ENCODE results near the gene TSPYL1. TPM values are rescaled to one million over a fixed set of nuclear protein-coding genes. Genes with fewer than 3 reads are reported as not detected.

The TSPYL1 gene
- total and polyA plus RNA-seq, 4 donors: 25.1 to 39.8 (median 30.2) TPM

GRCh38 chr6:116280933-116281316 is 1.2 kb upstream of the TSPYL1 start:
- Histone ChIP-seq H3K4me3 (ENCODE audit: low read depth in 1 of 3, low read length in 3 of 3) (peak overlapping the region in 1 of 3 donors; percentile 81), H3K27me3 (ENCODE audit: control insufficient read depth in 4 of 4, insufficient read depth in 4 of 4, low read length in 3 of 4) (no peaks in the 10 kb centered on the region), H3K36me3 (ENCODE audit: control insufficient read depth in 4 of 4, insufficient read depth in 3 of 4, low read depth in 1 of 4, low read length in 3 of 4) (no peaks in the 10 kb centered on the region), H3K27ac (ENCODE audit: low read depth in 1 of 2, low read length in 2 of 2) (no peak overlapping the region), H3K9ac (ENCODE audit: low read depth in 1 of 2, low read length in 2 of 2) (no peak overlapping the region), H3K4me1 (ENCODE audit: control insufficient read depth in 4 of 4, insufficient read depth in 4 of 4, low read length in 3 of 4) (peaks cover 5 to 48% (median 36%) of the 10 kb centered on the region in 4 donors), H3K9me3 (ENCODE audit: control insufficient read depth in 4 of 4, low read length in 3 of 4) (no peaks in the 10 kb centered on the region)
- DNase-seq (ENCODE audit: low spot score): no peak
- TF ChIP-seq RAD21 (IDR thresholded peaks at IDR 0.05) (no peak), TAF1 (conservative IDR thresholded peaks at IDR 0.05) (no peak), REST (IDR thresholded peaks at IDR 0.05) (no peak)
- TF ChIP-seq, protein P1, sequence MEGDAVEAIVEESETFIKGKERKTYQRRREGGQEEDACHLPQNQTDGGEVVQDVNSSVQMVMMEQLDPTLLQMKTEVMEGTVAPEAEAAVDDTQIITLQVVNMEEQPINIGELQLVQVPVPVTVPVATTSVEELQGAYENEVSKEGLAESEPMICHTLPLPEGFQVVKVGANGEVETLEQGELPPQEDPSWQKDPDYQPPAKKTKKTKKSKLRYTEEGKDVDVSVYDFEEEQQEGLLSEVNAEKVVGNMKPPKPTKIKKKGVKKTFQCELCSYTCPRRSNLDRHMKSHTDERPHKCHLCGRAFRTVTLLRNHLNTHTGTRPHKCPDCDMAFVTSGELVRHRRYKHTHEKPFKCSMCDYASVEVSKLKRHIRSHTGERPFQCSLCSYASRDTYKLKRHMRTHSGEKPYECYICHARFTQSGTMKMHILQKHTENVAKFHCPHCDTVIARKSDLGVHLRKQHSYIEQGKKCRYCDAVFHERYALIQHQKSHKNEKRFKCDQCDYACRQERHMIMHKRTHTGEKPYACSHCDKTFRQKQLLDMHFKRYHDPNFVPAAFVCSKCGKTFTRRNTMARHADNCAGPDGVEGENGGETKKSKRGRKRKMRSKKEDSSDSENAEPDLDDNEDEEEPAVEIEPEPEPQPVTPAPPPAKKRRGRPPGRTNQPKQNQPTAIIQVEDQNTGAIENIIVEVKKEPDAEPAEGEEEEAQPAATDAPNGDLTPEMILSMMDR (IDR thresholded peaks at IDR 0.05; ENCODE audit: low read depth, low read length, missing input control): no peak
- 93% methylated on average over 5 of the region's 5 CpGs for WGBS

GRCh38 chr6:116280161-116280932 is 617 bp upstream of the TSPYL1 start:
- Histone ChIP-seq H3K27me3 (ENCODE audit: control insufficient read depth in 4 of 4, insufficient read depth in 4 of 4, low read length in 3 of 4) (no peaks in the 10 kb centered on the region), H3K4me1 (ENCODE audit: control insufficient read depth in 4 of 4, insufficient read depth in 4 of 4, low read length in 3 of 4) (peaks cover 6 to 49% (median 37%) of the 10 kb centered on the region in 4 donors), H3K9ac (ENCODE audit: low read depth in 1 of 2, low read length in 2 of 2) (peak overlapping the region; percentile 75 to 97), H3K4me3 (ENCODE audit: low read depth in 1 of 3, low read length in 3 of 3) (peak overlapping the region; percentile 78 to 94 (median 81)), H3K36me3 (ENCODE audit: control insufficient read depth in 4 of 4, insufficient read depth in 3 of 4, low read depth in 1 of 4, low read length in 3 of 4) (no peaks in the 10 kb centered on the region), H3K9me3 (ENCODE audit: control insufficient read depth in 4 of 4, low read length in 3 of 4) (no peaks in the 10 kb centered on the region), H3K27ac (ENCODE audit: low read depth in 1 of 2, low read length in 2 of 2) (peak overlapping the region; percentile 88 to 97)
- whole genome bisulfite sequencing: 16% methylated on average over 8 of the region's 8 CpGs
- TF ChIP-seq MAX (IDR thresholded peaks at IDR 0.05) (no peak), YY1 (IDR thresholded peaks at IDR 0.05) (peak; percentile 68), FOXA1 (IDR thresholded peaks at IDR 0.05) (no peak), RXRA (IDR thresholded peaks at IDR 0.05) (no peak)
- DNase-seq (ENCODE audit: low spot score): no peak

DNA sequence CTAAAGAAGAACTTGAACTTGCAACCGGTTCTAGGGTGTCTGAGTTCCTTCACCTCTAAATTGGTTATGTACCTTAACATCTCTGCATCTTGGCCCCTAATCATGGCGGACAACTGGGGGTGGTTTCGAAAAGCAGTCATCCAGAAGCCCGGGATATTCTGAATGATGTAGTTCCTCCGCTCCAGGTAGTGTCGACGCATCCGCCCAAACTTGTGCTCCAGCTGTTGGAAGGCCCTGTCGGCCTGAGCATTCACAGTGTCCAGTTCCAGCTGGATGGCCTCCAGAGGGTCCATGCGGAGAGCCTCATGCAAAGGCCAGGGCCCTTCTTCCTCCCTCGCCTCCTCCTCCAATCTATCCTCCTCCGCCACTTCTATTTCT is 887 bp downstream of the TSPYL1 start:
- Histone ChIP-seq H3K9ac (ENCODE audit: low read depth in 1 of 2, low read length in 2 of 2) (peak overlapping the region; percentile 81 to 89), H3K4me3 (ENCODE audit: low read depth in 1 of 3, low read length in 3 of 3) (peak overlapping the region; percentile 78 to 93 (median 81)), H3K9me3 (ENCODE audit: control insufficient read depth in 4 of 4, low read length in 3 of 4) (no peaks in the 10 kb centered on the region), H3K27me3 (ENCODE audit: control insufficient read depth in 4 of 4, insufficient read depth in 4 of 4, low read length in 3 of 4) (no peaks in the 10 kb centered on the region), H3K36me3 (ENCODE audit: control insufficient read depth in 4 of 4, insufficient read depth in 3 of 4, low read depth in 1 of 4, low read length in 3 of 4) (no peaks in the 10 kb centered on the region), H3K4me1 (ENCODE audit: control insufficient read depth in 4 of 4, insufficient read depth in 4 of 4, low read length in 3 of 4) (peaks cover 6 to 53% (median 38%) of the 10 kb centered on the region in 4 donors), H3K27ac (ENCODE audit: low read depth in 1 of 2, low read length in 2 of 2) (peak overlapping the region; percentile 88 to 97)
- no peak for DNase-seq (ENCODE audit: low spot score)
- WGBS: 17% methylated on average over 12 of the region's 12 CpGs
- TF ChIP-seq GABPA (IDR thresholded peaks at IDR 0.05 in 1 of 2, conservative IDR thresholded peaks at IDR 0.05 in 1 of 2) (no peak), SP1 (IDR thresholded peaks at IDR 0.05) (no peak), FOXA1 (IDR thresholded peaks at IDR 0.05) (no peak), HNF4A (conservative IDR thresholded peaks at IDR 0.05) (no peak), RXRA (IDR thresholded peaks at IDR 0.05) (no peak), JUND (IDR thresholded peaks at IDR 0.05) (no peak), MAX (IDR thresholded peaks at IDR 0.05) (no peak), HNF4G (IDR thresholded peaks at IDR 0.05) (no peak), TAF1 (conservative IDR thresholded peaks at IDR 0.05) (no peak), EGR1 (IDR thresholded peaks at IDR 0.05; ENCODE audit: low read depth in 2 of 2) (no peak)
- TF ChIP-seq, protein P2, sequence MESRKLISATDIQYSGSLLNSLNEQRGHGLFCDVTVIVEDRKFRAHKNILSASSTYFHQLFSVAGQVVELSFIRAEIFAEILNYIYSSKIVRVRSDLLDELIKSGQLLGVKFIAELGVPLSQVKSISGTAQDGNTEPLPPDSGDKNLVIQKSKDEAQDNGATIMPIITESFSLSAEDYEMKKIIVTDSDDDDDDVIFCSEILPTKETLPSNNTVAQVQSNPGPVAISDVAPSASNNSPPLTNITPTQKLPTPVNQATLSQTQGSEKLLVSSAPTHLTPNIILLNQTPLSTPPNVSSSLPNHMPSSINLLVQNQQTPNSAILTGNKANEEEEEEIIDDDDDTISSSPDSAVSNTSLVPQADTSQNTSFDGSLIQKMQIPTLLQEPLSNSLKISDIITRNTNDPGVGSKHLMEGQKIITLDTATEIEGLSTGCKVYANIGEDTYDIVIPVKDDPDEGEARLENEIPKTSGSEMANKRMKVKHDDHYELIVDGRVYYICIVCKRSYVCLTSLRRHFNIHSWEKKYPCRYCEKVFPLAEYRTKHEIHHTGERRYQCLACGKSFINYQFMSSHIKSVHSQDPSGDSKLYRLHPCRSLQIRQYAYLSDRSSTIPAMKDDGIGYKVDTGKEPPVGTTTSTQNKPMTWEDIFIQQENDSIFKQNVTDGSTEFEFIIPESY (IDR thresholded peaks at IDR 0.05): no peak
- TF ChIP-seq, protein P1 (IDR thresholded peaks at IDR 0.05; ENCODE audit: low read depth, low read length, missing input control): no peak
- TF ChIP-seq, protein P3, sequence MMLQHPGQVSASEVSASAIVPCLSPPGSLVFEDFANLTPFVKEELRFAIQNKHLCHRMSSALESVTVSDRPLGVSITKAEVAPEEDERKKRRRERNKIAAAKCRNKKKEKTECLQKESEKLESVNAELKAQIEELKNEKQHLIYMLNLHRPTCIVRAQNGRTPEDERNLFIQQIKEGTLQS (IDR thresholded peaks at IDR 0.05): no peak

All from liver (tissue), 9 donors.